GM18508 (cell line): Measurements from ENCODE around the gene PGAM5.
"Not testable (repeated sequence)": the region's sequence is repeated elsewhere in the genome, so short reads cannot be mapped to it uniquely, and the experiment has no call there.

Experiments
- ATAC-seq: cut with Tn5 transposase; IDR thresholded peaks from one replicate; pipeline ENCODE4 v1.9.1; 2021; ENCODE audit warnings: moderate number of reproducible peaks; ENCODE audit not compliant: insufficient read depth, unreplicated experiment

The PGAM5 gene

GRCh38 chr12:132687211-132688164 lies 23.2 kb upstream of the PGAM5 start, which contains the start of the genes POLE and PXMP2:
Gene POLE, minus strand, starts transcription at chr12:132687342. Its CDS starts 27 bp downstream, at chr12:132687315.
Gene PXMP2, plus strand, starts transcription at chr12:132687587. Its CDS starts 84 bp downstream, at chr12:132687671.
- peak; percentile 78 for ATAC-seq

- no peak for ATAC-seq
Measured at GRCh38 chr12:132689227-132689626, 21.4 kb upstream of the PGAM5 start.

DNA sequence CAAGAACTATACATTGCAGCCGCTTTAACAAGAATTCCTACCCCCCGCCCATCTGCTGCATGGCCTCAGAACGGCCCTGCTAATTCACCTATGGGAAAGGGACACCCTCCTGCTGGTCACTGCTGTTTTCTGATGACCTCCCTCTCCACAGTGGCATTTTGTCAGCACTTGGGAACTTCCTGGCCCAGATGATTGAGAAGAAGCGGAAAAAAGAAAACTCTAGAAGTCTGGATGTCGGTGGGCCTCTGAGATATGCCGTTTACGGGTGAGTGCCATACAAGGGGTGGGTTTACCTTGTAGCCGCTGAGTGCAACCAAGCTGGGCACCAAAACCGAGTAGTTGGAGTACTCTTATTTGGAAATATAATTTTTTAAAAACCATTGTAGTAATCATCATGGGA lies 20.5 kb upstream of the PGAM5 start:
- no peak for ATAC-seq

GRCh38 chr12:132692030-132692429 lies 18.6 kb upstream of the PGAM5 start:
- not testable (repeated sequence) for ATAC-seq

DNA sequence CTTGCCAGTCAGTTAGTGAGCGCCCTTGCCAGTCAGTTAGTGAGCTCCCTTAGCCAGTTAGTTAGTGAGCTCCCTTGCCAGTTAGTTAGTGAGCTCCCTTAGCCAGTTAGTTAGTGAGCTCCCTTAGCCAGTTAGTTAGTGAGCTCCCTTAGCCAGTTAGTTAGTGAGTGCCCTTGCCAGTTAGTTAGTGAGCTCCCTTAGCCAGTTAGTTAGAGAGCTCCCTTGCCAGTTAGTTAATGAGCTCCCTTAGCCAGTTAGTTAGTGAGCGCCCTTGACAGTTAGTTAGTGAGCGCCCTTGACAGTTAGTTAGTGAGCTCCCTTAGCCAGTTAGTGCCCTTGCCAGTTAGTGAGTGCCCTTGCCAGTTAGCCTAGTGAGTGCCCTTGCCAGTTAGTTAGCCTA lies 15.8 kb upstream of the PGAM5 start:
- ATAC-seq = not testable (repeated sequence)

- no peak for ATAC-seq
Measured at GRCh38 chr12:132695431-132695830, 15.2 kb upstream of the PGAM5 start.

- ATAC-seq = no peak
Measured at GRCh38 chr12:132698341-132698740, 12.3 kb upstream of the PGAM5 start.

DNA sequence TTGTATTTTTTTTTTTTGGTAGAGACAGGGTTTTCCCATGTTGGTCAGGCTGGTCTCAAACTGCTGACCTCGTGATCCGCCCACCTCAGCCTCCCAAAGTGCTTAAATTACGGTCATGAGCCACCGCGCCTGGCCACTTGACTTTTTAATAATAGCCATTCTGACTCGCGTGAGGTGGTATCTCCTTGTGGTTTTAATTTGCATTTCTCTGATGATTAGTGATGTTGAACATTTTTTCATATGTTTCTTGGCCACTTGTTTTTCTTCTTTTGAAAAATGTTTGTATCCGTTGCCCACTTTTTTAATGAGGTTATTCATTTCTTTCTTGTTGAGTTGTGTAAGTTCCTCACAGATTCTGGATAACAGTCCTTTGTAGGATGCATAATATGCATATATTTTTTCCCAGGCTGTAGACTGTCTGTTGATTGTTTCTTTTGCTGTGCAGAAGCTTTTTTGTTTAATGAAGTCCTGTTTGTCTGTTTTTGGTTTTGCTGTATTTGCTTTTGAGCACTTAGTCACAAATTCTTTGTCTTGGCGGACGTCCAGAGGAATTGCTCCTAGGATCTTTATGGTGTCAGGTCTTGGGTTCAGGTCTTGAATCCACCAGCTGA lies 10.3 kb upstream of the PGAM5 start:
- ATAC-seq = no peak

DNA sequence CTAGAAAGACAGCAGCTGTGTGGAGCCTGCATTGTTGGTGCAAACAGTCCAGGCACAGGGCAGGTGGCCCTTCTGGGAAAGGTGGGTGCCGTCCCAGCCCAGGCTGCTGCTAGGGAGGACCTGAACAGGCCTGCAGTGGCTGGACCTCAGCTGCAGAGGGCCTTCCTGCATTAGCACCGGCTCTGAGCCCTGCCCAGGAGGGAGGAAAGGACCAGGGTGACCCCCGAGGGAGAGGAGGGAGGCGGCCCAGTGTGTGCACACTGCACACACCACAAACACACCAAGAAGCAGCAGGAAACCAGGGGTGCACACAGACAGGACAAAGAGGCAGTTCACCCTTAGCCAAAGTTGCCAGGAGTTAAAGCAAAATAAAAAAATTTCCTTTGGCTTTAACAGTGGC lies 8.0 kb upstream of the PGAM5 start:
- no peak for ATAC-seq

DNA sequence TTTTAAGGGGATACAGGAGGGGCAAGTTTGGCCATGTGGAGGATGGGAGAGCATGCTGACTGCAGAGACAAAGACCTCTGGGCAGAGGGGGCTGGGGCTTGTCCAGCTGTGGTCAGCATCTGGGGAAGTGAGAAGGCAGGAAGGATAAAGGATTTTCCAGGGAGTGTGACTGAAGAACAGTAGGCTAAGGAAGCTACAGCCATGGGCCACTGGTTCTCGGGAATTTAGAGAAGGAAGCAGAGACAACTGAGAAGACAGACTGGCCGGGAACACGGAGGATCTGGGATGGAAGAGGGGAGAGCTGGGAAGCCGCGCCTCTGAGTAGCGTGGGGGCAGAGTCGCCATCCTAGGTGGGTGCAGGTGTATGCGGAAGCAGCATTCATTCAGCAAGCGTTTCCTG lies 7.0 kb upstream of the PGAM5 start:
- no peak for ATAC-seq

GRCh38 chr12:132707241-132707640 lies 3.4 kb upstream of the PGAM5 start:
- no peak for ATAC-seq

DNA sequence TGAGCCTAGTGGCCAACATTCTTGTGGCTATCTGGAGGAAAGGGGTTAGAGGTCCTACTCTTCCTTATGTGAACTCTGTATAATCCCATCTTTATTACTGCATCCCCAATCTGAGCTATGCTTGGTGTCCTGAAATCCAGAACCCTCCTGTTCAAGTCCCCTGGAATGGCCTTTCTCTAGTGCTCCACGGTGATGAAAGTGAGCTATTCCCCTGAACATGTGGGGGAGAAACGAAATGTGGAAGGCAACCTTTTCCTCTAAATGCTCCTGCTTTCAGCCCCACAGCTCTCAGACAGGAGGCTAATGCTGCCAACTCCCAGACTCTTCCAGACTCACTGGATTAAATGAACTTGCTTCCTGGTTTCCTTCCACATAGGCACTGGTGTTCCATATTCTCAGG lies 2.5 kb upstream of the PGAM5 start:
- no peak for ATAC-seq

DNA sequence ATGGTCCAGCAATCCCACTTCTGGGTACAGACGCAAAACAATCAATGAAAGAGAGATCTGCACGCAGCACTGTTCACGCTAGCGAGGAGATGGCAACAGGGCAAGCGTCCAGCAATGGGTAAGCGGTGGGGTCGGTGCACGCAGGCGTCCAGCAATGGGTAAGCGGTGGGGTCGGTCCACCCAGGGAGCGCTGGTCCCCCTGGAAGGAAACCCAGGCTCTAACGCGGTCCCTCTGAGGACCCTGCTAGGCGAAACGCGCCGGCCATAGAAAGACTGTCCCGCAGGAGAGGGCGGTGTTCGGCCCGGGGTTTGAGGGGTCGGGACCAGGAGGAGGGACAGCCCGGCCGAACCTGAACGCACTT lies 618 bp upstream of the PGAM5 start:
- ATAC-seq = peak; percentile 15

DNA sequence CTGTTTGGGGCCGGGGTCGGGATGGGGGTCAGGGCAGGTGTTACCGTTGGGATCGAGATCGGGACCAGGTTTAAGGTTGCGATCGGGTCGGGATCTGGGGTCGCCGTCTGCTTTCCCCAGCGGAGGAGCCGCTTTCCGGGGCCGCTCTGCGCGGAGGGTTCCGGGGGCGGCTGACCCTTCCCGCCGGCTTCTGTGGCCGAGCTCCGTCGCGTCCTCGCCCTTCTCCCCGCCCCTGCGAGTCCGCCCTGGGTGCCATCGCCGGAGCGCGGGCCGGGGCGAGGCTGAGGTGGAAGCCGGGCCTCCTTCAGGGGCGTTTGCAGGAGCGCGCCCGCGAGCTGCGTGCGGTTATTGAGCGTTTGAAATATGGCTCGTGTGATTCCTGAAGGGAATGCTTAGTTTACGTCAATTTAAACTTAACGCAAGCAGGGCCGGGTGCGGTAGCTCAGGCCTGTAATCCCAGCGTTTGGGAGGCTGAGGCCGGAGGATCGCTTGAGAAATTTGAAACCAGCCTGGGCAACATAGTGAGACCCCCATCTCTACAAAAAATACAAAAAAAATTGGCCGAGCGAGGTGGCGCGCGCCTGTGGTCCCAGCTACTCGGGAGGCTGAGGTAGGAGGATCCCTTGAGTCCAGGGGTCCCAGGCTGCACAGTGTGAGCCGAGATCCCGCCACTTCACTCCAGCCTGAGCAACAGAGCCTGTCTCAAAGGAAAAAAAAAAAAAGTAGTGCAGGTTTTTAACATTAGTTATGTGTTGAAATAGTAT lies 620 bp downstream of the PGAM5 start:
- ATAC-seq = no peak

- ATAC-seq = no peak
Measured at GRCh38 chr12:132713123-132713522, 2.5 kb downstream of the PGAM5 start.

DNA sequence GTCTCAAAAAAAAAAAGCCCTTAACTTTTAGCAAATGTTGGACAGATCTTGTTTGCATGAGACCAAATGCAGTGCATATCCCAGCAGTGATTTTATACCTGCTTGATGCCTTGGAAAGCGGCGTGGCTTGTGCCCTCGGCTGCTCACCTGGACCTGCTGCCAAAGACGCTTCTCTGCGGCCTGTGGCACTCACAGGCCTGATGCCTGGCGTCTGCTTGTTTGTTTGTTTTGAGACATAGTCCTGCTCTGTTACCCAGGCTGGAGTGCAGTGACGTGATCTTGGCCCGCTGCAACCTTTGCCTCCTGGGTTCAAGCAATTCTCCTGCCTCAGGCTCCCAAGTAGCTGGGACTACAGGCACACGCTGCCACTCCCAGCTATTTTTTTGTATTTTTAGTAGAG lies 5.2 kb downstream of the PGAM5 start:
- no peak for ATAC-seq

DNA sequence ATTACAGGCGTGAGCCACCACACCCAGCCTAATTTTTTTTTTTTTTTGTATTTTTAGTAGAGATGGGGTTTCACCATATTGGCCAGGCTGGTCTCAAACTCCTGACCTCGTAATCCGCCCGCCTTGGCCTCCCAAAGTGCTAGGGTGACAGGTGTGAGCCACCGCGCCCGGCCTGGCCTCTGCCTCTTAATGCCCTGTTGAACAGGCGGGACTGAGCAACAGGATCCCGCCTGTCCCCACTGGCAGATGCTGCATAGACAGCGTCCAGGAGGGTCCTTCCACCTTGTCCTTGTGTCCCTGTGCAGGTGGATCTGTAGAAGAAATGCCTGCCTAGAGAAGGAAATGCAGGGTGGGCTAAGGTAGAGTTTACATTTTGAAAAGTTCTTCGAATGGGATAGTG lies 5.7 kb downstream of the PGAM5 start:
- ATAC-seq = no peak

GRCh38 chr12:132717011-132717410 lies 6.4 kb downstream of the PGAM5 start:
- ATAC-seq = no peak

DNA sequence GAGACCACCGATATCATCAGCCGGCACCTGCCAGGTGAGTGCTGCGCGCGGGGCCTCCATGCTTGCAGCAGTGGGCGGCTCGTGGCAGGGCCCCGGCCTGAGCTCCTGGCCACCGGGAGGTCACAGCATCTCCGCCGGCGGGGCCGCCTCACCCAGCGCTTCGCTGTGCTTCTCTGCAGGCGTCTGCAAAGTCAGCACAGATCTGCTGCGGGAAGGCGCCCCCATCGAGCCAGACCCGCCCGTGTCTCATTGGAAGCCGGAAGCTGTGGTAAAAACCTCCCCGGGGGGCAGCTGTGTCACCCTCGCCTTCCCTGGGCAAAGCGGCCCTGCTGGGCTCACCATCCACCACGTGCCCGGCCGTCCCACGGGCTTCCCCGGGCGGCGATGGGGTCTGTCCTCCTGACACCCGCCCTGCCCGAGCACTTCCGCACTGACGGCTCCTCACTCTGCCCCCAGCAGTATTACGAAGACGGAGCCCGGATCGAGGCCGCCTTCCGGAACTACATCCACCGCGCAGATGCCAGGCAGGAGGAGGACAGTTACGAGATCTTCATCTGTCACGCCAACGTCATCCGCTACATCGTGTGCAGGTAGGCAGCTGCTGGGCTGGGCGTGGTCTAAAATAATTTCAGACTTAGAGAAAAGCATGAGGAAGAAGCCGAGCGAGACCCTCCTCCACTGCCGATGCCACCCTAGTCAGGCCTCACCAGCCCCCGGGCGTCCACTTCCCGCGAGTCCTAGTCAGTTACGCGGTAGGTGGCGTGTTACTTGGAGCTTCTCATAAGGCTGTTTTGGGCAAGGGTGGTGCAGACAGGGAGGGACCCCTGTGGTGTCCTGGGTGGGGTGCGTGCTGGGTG lies 7.1 kb downstream of the PGAM5 start:
- ATAC-seq = no peak

DNA sequence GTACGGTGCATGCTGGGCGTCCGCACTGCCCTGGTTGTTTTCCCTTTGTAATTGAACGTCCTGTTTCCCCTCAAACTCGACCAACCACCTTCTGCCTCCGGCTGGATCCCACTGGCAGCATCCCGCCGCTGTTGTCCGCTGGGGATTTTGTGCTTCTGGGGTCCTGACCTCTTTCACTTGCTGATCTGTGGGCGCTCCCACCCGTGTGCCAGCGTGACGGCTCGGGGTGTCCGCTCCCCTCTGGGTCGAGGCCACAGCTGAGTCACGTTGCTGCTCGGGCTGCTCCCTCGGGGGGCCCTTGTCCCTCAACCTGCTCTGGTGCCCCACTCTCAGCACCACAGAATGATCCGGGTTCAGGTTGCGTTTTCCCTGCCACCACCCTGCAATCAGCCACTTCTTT lies 8.0 kb downstream of the PGAM5 start:
- no peak for ATAC-seq
